Mesothelial cell of epicardium (in vitro differentiated cells): Measurements from ENCODE around the gene CRTC3. TPM values are rescaled to one million over a fixed set of nuclear protein-coding genes. Genes with fewer than 3 reads are reported as not detected.

ENCODE experiments used
- DNase-seq, 2 experiments: peaks; one replicate each; pipeline ENCODE4 v3.0.0; 2021; ENCODE audit warnings: low spot score in 2 of 2; ENCODE audit not compliant: unreplicated experiment in 2 of 2
- H3K27ac Mint-ChIP-seq: 2 replicates; pipeline ENCODE4 v1.8.0; 2021; ENCODE audit warnings: mixed read lengths
- H3K27me3 Mint-ChIP-seq: 2 replicates; pipeline ENCODE4 v1.8.0; 2021; ENCODE audit warnings: low read depth, mixed read lengths
- H3K36me3 Mint-ChIP-seq: 2 replicates; pipeline ENCODE4 v1.8.0; 2021; ENCODE audit warnings: mixed read lengths
- H3K4me1 Mint-ChIP-seq: 2 replicates; pipeline ENCODE4 v1.8.0; 2021; ENCODE audit warnings: mixed read lengths
- H3K4me3 Mint-ChIP-seq: 2 replicates; pipeline ENCODE4 v1.8.0; 2021; ENCODE audit warnings: mild to moderate bottlenecking, moderate library complexity, mixed read lengths
- H3K9me3 Mint-ChIP-seq: 2 replicates; pipeline ENCODE4 v1.8.0; 2021; ENCODE audit warnings: mixed read lengths
- CTCF ChIP-seq: fragments of 200-600 bp; sonication (generic); IDR thresholded peaks from one replicate; pipeline ENCODE4 v1.5.0; 2021; ENCODE audit warnings: antibody characterized with exemption; ENCODE audit not compliant: unreplicated experiment
- total RNA-seq: library from RNA; stranded (reverse); gene quantifications from 3 replicates; pipeline ENCODE4 v1.2.1, GENCODE V29; 2021

Gene CRTC3
- total RNA-seq, 1 donor from 2014 or later = 56.6 TPM

GRCh38 chr15:90553248-90553745 is 23.6 kb downstream of the CRTC3 start:
- Mint-ChIP-seq H3K36me3 (peaks cover 6% of the 10 kb centered on the region), H3K4me1 (peaks cover 31% of the 10 kb centered on the region), H3K4me3 (no peak overlapping the region), H3K27me3 (no peaks in the 10 kb centered on the region), H3K27ac (peak overlapping the region; percentile 70), H3K9me3 (no peaks in the 10 kb centered on the region)
- TF ChIP-seq CTCF = no peak
- DNase-seq = no peak

GRCh38 chr15:90557186-90558084 is 27.7 kb downstream of the CRTC3 start:
- Mint-ChIP-seq H3K4me1 (peaks cover 58% of the 10 kb centered on the region), H3K27ac (peak overlapping the region; percentile 89), H3K27me3 (no peaks in the 10 kb centered on the region), H3K4me3 (no peak overlapping the region), H3K9me3 (peaks cover 4% of the 10 kb centered on the region), H3K36me3 (peaks cover 7% of the 10 kb centered on the region)
- no peak for TF ChIP-seq CTCF
- DNase-seq = no peak

GRCh38 chr15:90558171-90558573 is 28.4 kb downstream of the CRTC3 start:
- H3K27ac Mint-ChIP-seq = peak overlapping the region; percentile 89
- no peak overlapping the region for H3K4me3 Mint-ChIP-seq
- H3K27me3 Mint-ChIP-seq = no peaks in the 10 kb centered on the region
- peaks cover 55% of the 10 kb centered on the region for H3K4me1 Mint-ChIP-seq
- DNase-seq = no peak
- H3K9me3 Mint-ChIP-seq = peaks cover 4% of the 10 kb centered on the region
- peaks cover 7% of the 10 kb centered on the region for H3K36me3 Mint-ChIP-seq
- no peak for TF ChIP-seq CTCF

GRCh38 chr15:90559119-90559518 is 29.4 kb downstream of the CRTC3 start:
- peaks cover 50% of the 10 kb centered on the region for H3K4me1 Mint-ChIP-seq
- H3K4me3 Mint-ChIP-seq = no peak overlapping the region
- TF ChIP-seq CTCF = no peak
- no peak for DNase-seq
- H3K27me3 Mint-ChIP-seq = no peaks in the 10 kb centered on the region
- H3K27ac Mint-ChIP-seq = peak overlapping the region; percentile 95
- H3K36me3 Mint-ChIP-seq = peaks cover 9% of the 10 kb centered on the region
- H3K9me3 Mint-ChIP-seq = peaks cover 4% of the 10 kb centered on the region

GRCh38 chr15:90560229-90560776 is 30.6 kb downstream of the CRTC3 start:
- Mint-ChIP-seq H3K4me1 (peaks cover 50% of the 10 kb centered on the region), H3K27me3 (no peaks in the 10 kb centered on the region), H3K4me3 (no peak overlapping the region), H3K27ac (peak overlapping the region; percentile 95), H3K36me3 (peaks cover 10% of the 10 kb centered on the region), H3K9me3 (peaks cover 4% of the 10 kb centered on the region)
- TF ChIP-seq CTCF = no peak
- DNase-seq = no peak
